Fibroblast of mammary gland (primary cell): ENCODE measurements around the gene BATF.

Experiments used
- DNase-seq: peaks from one replicate; pipeline ENCODE4 v3.0.0-alpha.2; 2010; ENCODE audit warnings: low read depth
- H3K4me3 ChIP-seq: 2 replicates; pipeline ENCODE4 v1.5.1; 2011; ENCODE audit warnings: low read depth, mild to moderate bottlenecking, low read length, moderate library complexity; ENCODE audit not compliant: control insufficient read depth
- CTCF ChIP-seq: conservative IDR thresholded peaks from 2 replicates; pipeline ENCODE4 v1.5.1; 2011; ENCODE audit warnings: low read depth, low read length, inconsistent platforms; ENCODE audit not compliant: control insufficient read depth, insufficient read depth

BATF gene

GRCh38 chr14:75520852-75521251, 1.4 kb upstream of the BATF start:
- no peak overlapping the region for H3K4me3 ChIP-seq
- no peak for TF ChIP-seq CTCF

GRCh38 chr14:75521415-75522199, 662 bp upstream of the BATF start:
- TF ChIP-seq CTCF, result no peak
- no peak for DNase-seq
- no peak overlapping the region for H3K4me3 ChIP-seq

More at GRCh38 chr14:75520852-75521251, 1.4 kb upstream of the BATF start:
- no peak for DNase-seq

GRCh38 chr14:75522983-75523318, 682 bp downstream of the BATF start:
- no peak for DNase-seq
- no peak overlapping the region for H3K4me3 ChIP-seq
- TF ChIP-seq CTCF, result no peak

GRCh38 chr14:75523771-75524171, 1.5 kb downstream of the BATF start:
- no peak for TF ChIP-seq CTCF
- peak; percentile 59 for DNase-seq
- no peak overlapping the region for H3K4me3 ChIP-seq

GRCh38 chr14:75525969-75526368, 3.7 kb downstream of the BATF start:
- no peak overlapping the region for H3K4me3 ChIP-seq
- no peak for TF ChIP-seq CTCF
- no peak for DNase-seq

GRCh38 chr14:75527449-75528163, 5.3 kb downstream of the BATF start:
- TF ChIP-seq CTCF, result no peak
- H3K4me3 ChIP-seq, result no peak overlapping the region
- no peak for DNase-seq
